SK-N-SH treated with all-trans-retinoic acid at 6 μM for 48 hours (cell line): ENCODE results near the gene NSG1.

Experiments used
- ATAC-seq: fragments of 200-7000 bp; cut with Tn5 transposase; 3 replicates; pipeline ENCODE4 v1.9.1; 2020; ENCODE audit warnings: mild to moderate bottlenecking, moderate library complexity
- ARNTL ChIP-seq: fragments of 450-650 bp; formaldehyde crosslinking; IDR thresholded peaks from 2 replicates; pipeline ENCODE4 v1.5.0; 2020; ENCODE audit warnings: low read depth, mild to moderate bottlenecking, moderate library complexity, borderline replicate concordance
- BACH2 ChIP-seq: fragments of 250-450 bp; sonication (Bioruptor Pico); IDR thresholded peaks from 2 replicates; pipeline ENCODE4 v1.9.0; 2021; ENCODE audit warnings: mild to moderate bottlenecking, borderline replicate concordance
- CSDC2 ChIP-seq: fragments of 250-450 bp; sonication (Bioruptor Pico); IDR thresholded peaks from 2 replicates; pipeline ENCODE4 v1.5.0; 2020; ENCODE audit warnings: mild to moderate bottlenecking, moderate library complexity
- CSRNP3 ChIP-seq: fragments of 250-450 bp; sonication (Bioruptor Pico); IDR thresholded peaks from 2 replicates; pipeline ENCODE4 v1.5.1; 2021; ENCODE audit warnings: mild to moderate bottlenecking, moderate library complexity
- ESRRG ChIP-seq: fragments of 250-450 bp; sonication (Bioruptor Pico); IDR thresholded peaks from 2 replicates; pipeline ENCODE4 v1.6.1; 2021; ENCODE audit warnings: mild to moderate bottlenecking
- GLIS3 ChIP-seq: fragments of 250-450 bp; sonication (Bioruptor Pico); IDR thresholded peaks from 2 replicates; pipeline ENCODE4 v1.5.0; 2020; ENCODE audit warnings: mild to moderate bottlenecking, moderate library complexity
- ISL1 ChIP-seq: fragments of 250-450 bp; sonication (Bioruptor Pico); IDR thresholded peaks from 2 replicates; pipeline ENCODE4 v2.1.2; 2022; ENCODE audit warnings: mild to moderate bottlenecking, moderate library complexity
- OSR1 ChIP-seq: fragments of 250-450 bp; sonication (Bioruptor Pico); IDR thresholded peaks from 2 replicates; pipeline ENCODE4 v1.8.0; 2022; ENCODE audit warnings: moderate library complexity, mild to moderate bottlenecking, inconsistent platforms
- PATZ1 ChIP-seq: fragments of 250-450 bp; sonication (Bioruptor Pico); IDR thresholded peaks from 2 replicates; pipeline ENCODE4 v1.8.0; 2020; ENCODE audit warnings: mild to moderate bottlenecking, moderate library complexity, borderline replicate concordance
- PPARA ChIP-seq: fragments of 250-450 bp; sonication (Bioruptor Pico); IDR thresholded peaks from 2 replicates; pipeline ENCODE4 v1.5.0; 2020; ENCODE audit warnings: mild to moderate bottlenecking, borderline replicate concordance
- RARB ChIP-seq: fragments of 250-450 bp; sonication (Bioruptor Pico); IDR thresholded peaks from 2 replicates; pipeline ENCODE4 v1.8.0; 2021; ENCODE audit warnings: mild to moderate bottlenecking, moderate library complexity
- SNAI2 ChIP-seq: fragments of 250-450 bp; sonication (Bioruptor Pico); IDR thresholded peaks from 2 replicates; pipeline ENCODE4 v1.5.0; 2020; ENCODE audit warnings: mild to moderate bottlenecking, moderate library complexity
- TCF4 ChIP-seq: fragments of 250-450 bp; sonication (Bioruptor Pico); IDR thresholded peaks from 2 replicates; pipeline ENCODE4 v1.8.0; 2021; ENCODE audit warnings: mild to moderate bottlenecking, moderate library complexity, borderline replicate concordance
- TOX ChIP-seq: fragments of 250-450 bp; sonication (Bioruptor Pico); IDR thresholded peaks from 2 replicates; pipeline ENCODE4 v1.8.0; 2021; ENCODE audit warnings: mild to moderate bottlenecking, moderate library complexity, borderline replicate concordance
- TSHZ2 ChIP-seq: fragments of 250-450 bp; sonication (Bioruptor Pico); IDR thresholded peaks from 2 replicates; pipeline ENCODE4 v1.5.0; 2020; ENCODE audit warnings: mild to moderate bottlenecking, moderate library complexity
- ZC3H10 ChIP-seq: fragments of 250-450 bp; sonication (Bioruptor Pico); IDR thresholded peaks from 2 replicates; pipeline ENCODE4 v1.5.1; 2021; ENCODE audit warnings: mild to moderate bottlenecking, moderate library complexity
- ZFP3 ChIP-seq: fragments of 250-450 bp; sonication (Bioruptor Pico); IDR thresholded peaks from 2 replicates; pipeline ENCODE4 v1.5.0; 2020; ENCODE audit warnings: mild to moderate bottlenecking, moderate library complexity
- ZFP30 ChIP-seq: fragments of 450-650 bp; formaldehyde crosslinking; IDR thresholded peaks from 2 replicates; pipeline ENCODE4 v1.5.0; 2022; ENCODE audit warnings: mild to moderate bottlenecking, moderate library complexity
- ZNF565 ChIP-seq: fragments of 450-650 bp; formaldehyde crosslinking; conservative IDR thresholded peaks from 2 replicates; pipeline ENCODE4 v1.5.0; 2020; ENCODE audit warnings: low read depth, mild to moderate bottlenecking, moderate library complexity
- ZNF70 ChIP-seq: fragments of 450-650 bp; formaldehyde crosslinking; IDR thresholded peaks from 2 replicates; pipeline ENCODE4 v1.5.0; 2020; ENCODE audit warnings: mild to moderate bottlenecking, moderate library complexity
- ZNF8 ChIP-seq: fragments of 450-650 bp; formaldehyde crosslinking; IDR thresholded peaks from 2 replicates; pipeline ENCODE4 v1.5.0; 2020; ENCODE audit warnings: mild to moderate bottlenecking, moderate library complexity

The NSG1 gene

GRCh38 chr4:4362991-4363697 is 23.8 kb upstream of the NSG1 start:
- TF ChIP-seq ZFP3 (no peak), ZNF565 (no peak), GLIS3 (CRISPR knock-in tag) (no peak)
- ATAC-seq = no peak

GRCh38 chr4:4364061-4364460 is 22.8 kb upstream of the NSG1 start:
- ATAC-seq = no peak
- TF ChIP-seq ZNF70 (CRISPR knock-in tag) (no peak), TOX (CRISPR knock-in tag) (no peak), PPARA (no peak), PATZ1 (no peak), OSR1 (CRISPR knock-in tag) (no peak), CSDC2 (CRISPR knock-in tag) (no peak), RARB (CRISPR knock-in tag) (no peak), ISL1 (CRISPR knock-in tag) (no peak), ARNTL (CRISPR knock-in tag) (no peak), GLIS3 (CRISPR knock-in tag) (no peak), TSHZ2 (CRISPR knock-in tag) (no peak), TCF4 (no peak)

- ATAC-seq = no peak
- no peak for TF ChIP-seq CSRNP3 (CRISPR knock-in tag)
- TF ChIP-seq SNAI2 (CRISPR knock-in tag) = no peak
- no peak for TF ChIP-seq ISL1 (CRISPR knock-in tag)
- no peak for TF ChIP-seq ZFP30
- no peak for TF ChIP-seq RARB (CRISPR knock-in tag)
- no peak for TF ChIP-seq ARNTL (CRISPR knock-in tag)
- TF ChIP-seq TCF4 = no peak
- TF ChIP-seq ZC3H10 (CRISPR knock-in tag) = no peak
- no peak for TF ChIP-seq OSR1 (CRISPR knock-in tag)
Observed at GRCh38 chr4:4364486-4365208, 22.3 kb upstream of the NSG1 start.

- ATAC-seq = no peak
- TF ChIP-seq ZNF8 = no peak
- no peak for TF ChIP-seq OSR1 (CRISPR knock-in tag)
- no peak for TF ChIP-seq CSDC2 (CRISPR knock-in tag)
- no peak for TF ChIP-seq ESRRG (CRISPR knock-in tag)
- no peak for TF ChIP-seq BACH2 (CRISPR knock-in tag)
- no peak for TF ChIP-seq ZNF70 (CRISPR knock-in tag)
- no peak for TF ChIP-seq TCF4
- TF ChIP-seq ZFP3 = no peak
- TF ChIP-seq ARNTL (CRISPR knock-in tag) = no peak
- TF ChIP-seq SNAI2 (CRISPR knock-in tag) = no peak
- TF ChIP-seq ZFP30 = no peak
- no peak for TF ChIP-seq TSHZ2 (CRISPR knock-in tag)
- TF ChIP-seq RARB (CRISPR knock-in tag) = no peak
- no peak for TF ChIP-seq PPARA
Observed at GRCh38 chr4:4368809-4369580, 17.9 kb upstream of the NSG1 start.
